HCT116 (cell line): ENCODE measurements around the gene PACSIN2. TPM values are rescaled to one million over a fixed set of nuclear protein-coding genes. Genes with fewer than 3 reads are reported as not detected.

Source experiments
- ATAC-seq: fragments of 200-7000 bp; cut with Tn5 transposase; 2 replicates; pipeline ENCODE4 v1.9.1; 2020; ENCODE audit warnings: mild to moderate bottlenecking, moderate library complexity
- BruUV-seq: library from RNA; stranded (reverse); fragments of 400-500 nt; replicated peaks from 2 replicates; lab custom pipeline; 2021; lab: Mats Ljungman, UMichigan
- CTCF ChIA-PET: fragments of 300-600 bp; sonication (Branson Sonifier 250); formaldehyde crosslinking; loops from one replicate; lab custom pipeline; 2021; ENCODE audit warnings: antibody characterized with exemption; lab: Charles Lee
- POLR2A ChIA-PET: fragments of 300-600, 350-600 bp; sonication (Branson Sonifier 250); formaldehyde crosslinking; loops from one replicate; lab custom pipeline; 2021; ENCODE audit warnings: antibody characterized with exemption; lab: Charles Lee
- RAD21 ChIA-PET, 2 experiments: fragments of 300-600 bp; sonication (Branson Sonifier 250); formaldehyde crosslinking; loops; one replicate each; lab custom pipeline; 2023; ENCODE audit warnings: low total read pairs in 2 of 2; ENCODE audit not compliant: uncharacterized antibody in 2 of 2, unreplicated experiment in 2 of 2, low non-redundant PET in 1 of 2; lab: Charles Lee
- DNase-seq: peaks from one replicate; pipeline ENCODE4 v3.0.0-alpha.2; 2010; ENCODE audit warnings: low read depth, low spot score
- H2AFZ ChIP-seq: fragments of 200-600 bp; shearing (Covaris generic), sonication (generic); 2 replicates; pipeline ENCODE4 v1.6.1; 2017; ENCODE audit warnings: low read depth, mixed run types, mixed read lengths, antibody characterized with exemption, low read length; ENCODE audit not compliant: poor library complexity, severe bottlenecking
- H3K27ac ChIP-seq: 2 replicates; pipeline ENCODE4 v1.5.1; 2012; ENCODE audit warnings: low read depth, low read length
- H3K27me3 ChIP-seq: fragments of 200-600 bp; sonication (generic); 2 replicates; pipeline ENCODE4 v1.6.1; 2016; ENCODE audit warnings: mixed run types, low read length, mixed read lengths; ENCODE audit not compliant: insufficient read depth
- H3K36me3 ChIP-seq, 2 experiments: fragments of 200-500 bp in 1 of 2; fragments of 200-600 bp in 1 of 2; sonication (Bioruptor generic) in 1 of 2; sonication (generic) in 1 of 2; 2 replicates each; pipeline versions ENCODE4 v1.5.1 to v1.6.1; 2014 to 2016; ENCODE audit warnings: low read length in 2 of 2, inconsistent platforms in 1 of 2, mixed read lengths in 1 of 2, mixed run types in 1 of 2; ENCODE audit not compliant: insufficient read depth in 2 of 2, control insufficient read depth in 1 of 2
- H3K4me1 ChIP-seq, 2 experiments: fragments of 200-600 bp in 1 of 2; sonication (generic) in 1 of 2; 2 replicates each; pipeline versions ENCODE4 v1.5.1 to v1.6.1; 2012 to 2017; ENCODE audit warnings: low read length in 2 of 2, inconsistent platforms in 1 of 2, mild to moderate bottlenecking in 1 of 2, mixed read lengths in 1 of 2, mixed run types in 1 of 2, moderate library complexity in 1 of 2; ENCODE audit not compliant: insufficient read depth in 2 of 2, control insufficient read depth in 1 of 2
- H3K4me2 ChIP-seq: fragments of 200-600 bp; sonication (generic); 2 replicates; pipeline ENCODE4 v1.6.1; 2017; ENCODE audit warnings: mixed run types, low read length, mixed read lengths
- H3K4me3 ChIP-seq, 2 experiments: fragments of 200-600 bp in 1 of 2; sonication (generic) in 1 of 2; replicated peaks in 1 of 2; 2 replicates each; pipeline ENCODE4 v1.5.1; 2011 to 2016; ENCODE audit warnings: low read length in 2 of 2, control low read depth in 1 of 2, low read depth in 1 of 2, mild to moderate bottlenecking in 1 of 2, mixed read lengths in 1 of 2, mixed run types in 1 of 2
- H3K79me2 ChIP-seq: fragments of 200-600 bp; sonication (generic); 2 replicates; pipeline ENCODE4 v1.6.1; 2017; ENCODE audit warnings: mild to moderate bottlenecking, mixed run types, low read length, moderate library complexity, mixed read lengths; ENCODE audit not compliant: insufficient read depth
- H3K9ac ChIP-seq: fragments of 200-600 bp; sonication (generic); 2 replicates; pipeline ENCODE4 v1.6.1; 2016; ENCODE audit warnings: low read length, mixed read lengths
- H3K9me2 ChIP-seq: fragments of 200-600 bp; sonication (generic), shearing (Covaris generic); 2 replicates; pipeline ENCODE4 v1.6.1; 2017; ENCODE audit warnings: mixed run types, mild to moderate bottlenecking, moderate library complexity; ENCODE audit not compliant: insufficient read depth
- H3K9me3 ChIP-seq, 2 experiments: fragments of 200-500 bp in 1 of 2; fragments of 200-600 bp in 1 of 2; sonication (Bioruptor generic) in 1 of 2; sonication (generic) in 1 of 2; 2 replicates each; pipeline ENCODE4 v1.6.1; 2014 to 2017; ENCODE audit warnings: low read length in 2 of 2, mixed read lengths in 2 of 2, inconsistent platforms in 1 of 2, low read depth in 1 of 2, mild to moderate bottlenecking in 1 of 2, mixed run types in 1 of 2, moderate library complexity in 1 of 2; ENCODE audit not compliant: control insufficient read depth in 1 of 2, insufficient read depth in 1 of 2
- H4K20me1 ChIP-seq: fragments of 200-600 bp; sonication (generic), shearing (Covaris generic); 2 replicates; pipeline ENCODE4 v1.6.1; 2017; ENCODE audit warnings: mixed run types, mild to moderate bottlenecking, moderate library complexity; ENCODE audit not compliant: insufficient read depth
- EGR1 ChIP-seq: IDR thresholded peaks from 2 replicates; pipeline ENCODE4 v1.6.1; 2012; ENCODE audit warnings: low read depth
- ELF1 ChIP-seq: IDR thresholded peaks from 2 replicates; pipeline ENCODE4 v1.6.1; 2012; ENCODE audit warnings: low read depth, borderline replicate concordance
- EZH2 ChIP-seq: fragments of 200-600 bp; sonication (generic); IDR thresholded peaks from 2 replicates; pipeline ENCODE4 v1.6.1; 2017; ENCODE audit warnings: antibody characterized with exemption, mixed run types
- EZH2phosphoT487 ChIP-seq: fragments of 200-600 bp; IDR thresholded peaks from 2 replicates; pipeline ENCODE4 v1.6.1; 2018; ENCODE audit warnings: antibody characterized with exemption, borderline replicate concordance
- FOSL1 ChIP-seq: IDR thresholded peaks from 2 replicates; pipeline ENCODE4 v1.6.1; 2012; ENCODE audit warnings: low read depth
- JUND ChIP-seq: IDR thresholded peaks from 2 replicates; pipeline ENCODE4 v1.6.1; 2012
- POLR2A ChIP-seq: IDR thresholded peaks from 2 replicates; pipeline ENCODE4 v1.7.0; 2011; ENCODE audit warnings: borderline replicate concordance; ENCODE audit not compliant: insufficient read depth, insufficient read length; ENCODE audit errors: extremely low read depth
- POLR2AphosphoS5 ChIP-seq: IDR thresholded peaks from 2 replicates; pipeline ENCODE4 v1.6.1; 2011; ENCODE audit warnings: mild to moderate bottlenecking, low read depth, low read length, moderate library complexity
- RAD21 ChIP-seq: IDR thresholded peaks from 2 replicates; pipeline ENCODE4 v1.6.1; 2012; ENCODE audit warnings: low read depth, mild to moderate bottlenecking
- SIN3A ChIP-seq: IDR thresholded peaks from 2 replicates; pipeline ENCODE4 v1.6.1; 2012; ENCODE audit warnings: low read depth
- SP1 ChIP-seq: IDR thresholded peaks from 2 replicates; pipeline ENCODE4 v1.6.1; 2012; ENCODE audit warnings: low read depth
- TCF7L2 ChIP-seq: IDR thresholded peaks from 2 replicates; pipeline ENCODE4 v1.7.0; 2011; ENCODE audit warnings: borderline replicate concordance, inconsistent platforms; ENCODE audit not compliant: insufficient read depth, insufficient read length; ENCODE audit errors: extremely low read depth
- YY1 ChIP-seq: IDR thresholded peaks from 2 replicates; pipeline ENCODE4 v1.6.1; 2011; ENCODE audit warnings: low read length, low read depth, moderate library complexity, mild to moderate bottlenecking; ENCODE audit not compliant: insufficient replicate concordance; ENCODE audit errors: extremely low read depth
- ZFX ChIP-seq: fragments of 450-650 bp; IDR thresholded peaks from 2 replicates; pipeline ENCODE4 v1.6.1; 2017
- ZNF274 ChIP-seq: fragments of 200-500 bp; sonication (Bioruptor generic); IDR thresholded peaks from 2 replicates; pipeline ENCODE4 v1.6.1; 2014; ENCODE audit warnings: mild to moderate bottlenecking, low read depth, low read length, inconsistent platforms
- intact Hi-C: fragments of 100-400 bp; cut with micrococcal nuclease; formaldehyde crosslinking; loops from 2 replicates; pipeline ENCODE4 v1.10.0; 2022
- total RNA-seq: library from RNA; stranded (reverse); gene quantifications from one replicate; pipeline ENCODE4 v1.2.1, GENCODE V29; 2021; ENCODE audit not compliant: unreplicated experiment
- TF ChIP-seq, protein P1 (sequence below), 3 experiments: fragments of 200-600 bp in 1 of 3; sonication (generic) in 1 of 3; IDR thresholded peaks in 2 of 3; conservative IDR thresholded peaks in 1 of 3; 2 replicates each; pipeline ENCODE4 v1.5.1; 2012 to 2017; ENCODE audit warnings: low read depth in 2 of 3, low read length in 2 of 3, antibody characterized with exemption in 1 of 3, borderline replicate concordance in 1 of 3, control low read depth in 1 of 3, mild to moderate bottlenecking in 1 of 3, mixed read lengths in 1 of 3, mixed run types in 1 of 3, moderate library complexity in 1 of 3; ENCODE audit not compliant: insufficient read depth in 1 of 3
- TF ChIP-seq, protein P2 (sequence below): IDR thresholded peaks from 2 replicates; pipeline ENCODE4 v1.6.1; 2012
- TF ChIP-seq, protein P3 (sequence below): IDR thresholded peaks from 2 replicates; pipeline ENCODE4 v1.6.1; 2012

Gene PACSIN2
- total RNA-seq, 1 experiment from 2014 or later, result 48.2 TPM

DNA sequence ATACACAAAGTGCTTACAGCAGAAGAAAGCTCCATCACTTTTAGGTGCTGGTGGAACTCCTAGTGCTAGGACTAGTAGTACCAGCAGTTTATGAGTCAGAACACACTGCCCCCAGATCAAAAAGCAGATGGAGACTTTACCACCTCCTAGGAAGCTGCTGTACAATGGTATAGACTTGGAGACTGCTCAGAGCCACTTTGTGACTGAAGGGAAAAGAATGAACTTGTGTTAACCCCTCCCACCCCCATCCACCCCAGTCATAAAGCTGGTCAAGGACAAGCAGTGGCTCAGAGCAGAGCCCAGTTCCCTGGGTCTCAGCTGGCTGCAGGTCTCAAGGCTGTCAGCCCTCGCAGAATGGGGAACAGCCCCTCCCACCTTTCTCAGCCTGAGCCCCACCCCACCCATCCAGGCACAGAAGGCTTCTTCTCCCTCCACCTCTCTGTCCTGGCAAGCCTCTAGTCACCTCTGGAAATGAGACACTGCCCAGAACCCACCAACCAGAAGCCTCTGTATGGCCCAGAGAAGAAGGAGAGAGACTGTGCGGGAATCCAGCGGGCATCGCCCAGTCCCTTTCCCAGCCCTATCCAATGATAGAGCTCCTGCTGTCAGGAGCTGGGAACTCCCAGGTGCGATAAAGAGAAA lies 23.8 kb downstream of the PACSIN2 start:
- POLR2A ChIA-PET, result interaction anchor here (1.4 to 2.1 kb wide), 2 partner anchors 13 to 24 kb away, joined by 7 read pairs; partner anchors contain the start of gene PACSIN2
- no peaks in the 10 kb centered on the region for H3K9me3 ChIP-seq
- no peaks in the 10 kb centered on the region for H3K9me2 ChIP-seq
- ATAC-seq (peak; percentile 72), DNase-seq (no peak)
- CTCF ChIA-PET, result interaction anchor here (1.1 to 1.2 kb wide), 3 partner anchors 17 to 71 kb away, joined by 3 to 4 read pairs (median 3); no protein-coding TSS in a partner anchor
- H3K79me2 ChIP-seq, result peaks cover 82% of the 10 kb centered on the region
- H3K4me1 ChIP-seq, result peaks cover 13 to 29% of the 10 kb centered on the region in 2 experiments
- no peaks in the 10 kb centered on the region for H3K36me3 ChIP-seq
- intact Hi-C loops, result no loop called here
- no peaks in the 10 kb centered on the region for H4K20me1 ChIP-seq
- H3K4me2 ChIP-seq, result peak overlapping the region; percentile 40
- no peak overlapping the region for H3K9ac ChIP-seq
- RAD21 ChIA-PET, result interaction anchor here (0.7 to 0.8 kb wide), 2 partner anchors 23 to 43 kb away, joined by 3 read pairs; no protein-coding TSS in a partner anchor
- TF ChIP-seq ZFX, result no peak
- TF ChIP-seq, protein P1, sequence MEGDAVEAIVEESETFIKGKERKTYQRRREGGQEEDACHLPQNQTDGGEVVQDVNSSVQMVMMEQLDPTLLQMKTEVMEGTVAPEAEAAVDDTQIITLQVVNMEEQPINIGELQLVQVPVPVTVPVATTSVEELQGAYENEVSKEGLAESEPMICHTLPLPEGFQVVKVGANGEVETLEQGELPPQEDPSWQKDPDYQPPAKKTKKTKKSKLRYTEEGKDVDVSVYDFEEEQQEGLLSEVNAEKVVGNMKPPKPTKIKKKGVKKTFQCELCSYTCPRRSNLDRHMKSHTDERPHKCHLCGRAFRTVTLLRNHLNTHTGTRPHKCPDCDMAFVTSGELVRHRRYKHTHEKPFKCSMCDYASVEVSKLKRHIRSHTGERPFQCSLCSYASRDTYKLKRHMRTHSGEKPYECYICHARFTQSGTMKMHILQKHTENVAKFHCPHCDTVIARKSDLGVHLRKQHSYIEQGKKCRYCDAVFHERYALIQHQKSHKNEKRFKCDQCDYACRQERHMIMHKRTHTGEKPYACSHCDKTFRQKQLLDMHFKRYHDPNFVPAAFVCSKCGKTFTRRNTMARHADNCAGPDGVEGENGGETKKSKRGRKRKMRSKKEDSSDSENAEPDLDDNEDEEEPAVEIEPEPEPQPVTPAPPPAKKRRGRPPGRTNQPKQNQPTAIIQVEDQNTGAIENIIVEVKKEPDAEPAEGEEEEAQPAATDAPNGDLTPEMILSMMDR (IDR thresholded peaks at IDR 0.05 in 2 of 3, conservative IDR thresholded peaks at IDR 0.05 in 1 of 3; ENCODE audit: borderline replicate concordance in 1 of 3, insufficient read depth in 1 of 3, low read depth in 2 of 3, low read length in 2 of 3), result no peak
- no peak for TF ChIP-seq ZNF274
- no peak for TF ChIP-seq POLR2A
- TF ChIP-seq YY1, result no peak
- TF ChIP-seq POLR2AphosphoS5, result no peak
- TF ChIP-seq SP1, result no peak
- TF ChIP-seq ELF1, result no peak
- TF ChIP-seq FOSL1, result no peak
- no peak for TF ChIP-seq EGR1
- TF ChIP-seq, protein P2, sequence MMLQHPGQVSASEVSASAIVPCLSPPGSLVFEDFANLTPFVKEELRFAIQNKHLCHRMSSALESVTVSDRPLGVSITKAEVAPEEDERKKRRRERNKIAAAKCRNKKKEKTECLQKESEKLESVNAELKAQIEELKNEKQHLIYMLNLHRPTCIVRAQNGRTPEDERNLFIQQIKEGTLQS, result no peak
- TF ChIP-seq EZH2, result no peak
- TF ChIP-seq RAD21, result no peak
- TF ChIP-seq, protein P3, sequence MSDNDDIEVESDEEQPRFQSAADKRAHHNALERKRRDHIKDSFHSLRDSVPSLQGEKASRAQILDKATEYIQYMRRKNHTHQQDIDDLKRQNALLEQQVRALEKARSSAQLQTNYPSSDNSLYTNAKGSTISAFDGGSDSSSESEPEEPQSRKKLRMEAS, result no peak
- no peak for TF ChIP-seq JUND
- TF ChIP-seq SIN3A, result no peak
- no peak for TF ChIP-seq TCF7L2
- no peak for TF ChIP-seq EZH2phosphoT487
- BruUV-seq, result no TSS peak
- H2AFZ ChIP-seq, result no peak overlapping the region
- no peak overlapping the region for H3K27ac ChIP-seq
- H3K4me3 ChIP-seq, result no peak overlapping the region
- H3K27me3 ChIP-seq, result no peaks in the 10 kb centered on the region
